ENCODE data around the gene EMC6.
A peak's percentile ranks its signal among the peaks of the same experiment; 100 is the strongest.
"Not testable (repeated sequence)": the region's sequence is repeated elsewhere in the genome, so short reads cannot be mapped to it uniquely, and the experiment has no call there.

EMC6 gene

DNA sequence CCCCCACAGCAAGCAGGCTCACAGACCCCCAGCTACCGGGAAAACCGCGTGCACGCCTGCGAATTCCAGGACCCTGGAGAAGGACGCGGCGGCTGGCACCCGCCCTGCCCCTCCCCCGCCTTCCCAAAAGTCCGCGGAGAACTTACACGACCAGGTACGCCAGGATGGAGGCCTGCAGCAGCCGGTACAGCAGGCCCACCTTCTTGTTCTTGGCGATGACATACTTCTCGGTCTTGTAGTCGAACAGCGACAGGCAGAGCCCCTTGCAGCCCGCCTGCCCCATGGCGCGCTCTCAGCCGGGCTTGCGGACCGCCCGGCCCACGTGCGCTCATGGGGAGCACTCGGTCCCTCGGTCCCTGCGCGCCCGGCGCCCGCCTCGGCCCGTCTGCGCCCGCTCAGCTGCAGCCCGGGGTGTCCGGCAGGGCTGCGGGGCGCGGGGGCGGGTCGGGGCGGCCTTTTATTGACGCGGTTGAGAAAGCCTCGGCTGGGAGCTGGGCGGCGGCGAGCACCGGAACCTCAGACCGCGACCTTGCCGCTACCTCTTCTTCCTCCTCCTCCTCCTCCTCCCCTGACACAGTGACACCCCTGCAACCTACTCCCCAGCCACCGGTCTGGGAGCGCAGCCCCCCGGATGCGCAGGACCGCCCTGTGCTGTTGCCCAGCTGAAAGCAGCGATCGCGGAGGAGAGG lies 27.3 kb downstream of the EMC6 start, which contains the start of gene P2RX5:
P2RX5 (minus strand) TSS at position 433 of the 689 bp plus-strand sequence; CDS start at position 283, 150 bp downstream.
- Histone ChIP-seq H3K9me3 (no peaks in the 10 kb centered on the region), H3K27ac (peak within 1 kb of the TSS; percentile 29), H3K4me3 (ENCODE audit: low read depth in 1 of 2, low read length in 1 of 2) (peak within 1 kb of the TSS; percentile 61 to 68), H3K4me1 (ENCODE audit: control insufficient read depth in 1 of 2, insufficient read depth in 1 of 2, low read depth in 1 of 2, low read length in 1 of 2) (peaks cover 14 to 17% of the 10 kb centered on the region in 2 experiments), H3K27me3 (peaks cover 62% of the 10 kb centered on the region), H3K36me3 (no peaks in the 10 kb centered on the region)
- TF ChIP-seq, protein P1, sequence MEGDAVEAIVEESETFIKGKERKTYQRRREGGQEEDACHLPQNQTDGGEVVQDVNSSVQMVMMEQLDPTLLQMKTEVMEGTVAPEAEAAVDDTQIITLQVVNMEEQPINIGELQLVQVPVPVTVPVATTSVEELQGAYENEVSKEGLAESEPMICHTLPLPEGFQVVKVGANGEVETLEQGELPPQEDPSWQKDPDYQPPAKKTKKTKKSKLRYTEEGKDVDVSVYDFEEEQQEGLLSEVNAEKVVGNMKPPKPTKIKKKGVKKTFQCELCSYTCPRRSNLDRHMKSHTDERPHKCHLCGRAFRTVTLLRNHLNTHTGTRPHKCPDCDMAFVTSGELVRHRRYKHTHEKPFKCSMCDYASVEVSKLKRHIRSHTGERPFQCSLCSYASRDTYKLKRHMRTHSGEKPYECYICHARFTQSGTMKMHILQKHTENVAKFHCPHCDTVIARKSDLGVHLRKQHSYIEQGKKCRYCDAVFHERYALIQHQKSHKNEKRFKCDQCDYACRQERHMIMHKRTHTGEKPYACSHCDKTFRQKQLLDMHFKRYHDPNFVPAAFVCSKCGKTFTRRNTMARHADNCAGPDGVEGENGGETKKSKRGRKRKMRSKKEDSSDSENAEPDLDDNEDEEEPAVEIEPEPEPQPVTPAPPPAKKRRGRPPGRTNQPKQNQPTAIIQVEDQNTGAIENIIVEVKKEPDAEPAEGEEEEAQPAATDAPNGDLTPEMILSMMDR (IDR thresholded peaks at IDR 0.05) = no peak

GRCh38 chr17:3697103-3697476 lies 28.5 kb downstream of the EMC6 start:
- no peak overlapping the region for H3K27ac ChIP-seq
- no peak overlapping the region for H3K4me3 ChIP-seq (ENCODE audit: low read depth in 1 of 2, low read length in 1 of 2)
- H3K36me3 ChIP-seq = no peaks in the 10 kb centered on the region
- peaks cover 62% of the 10 kb centered on the region for H3K27me3 ChIP-seq
- H3K4me1 ChIP-seq (ENCODE audit: control insufficient read depth in 1 of 2, insufficient read depth in 1 of 2, low read depth in 1 of 2, low read length in 1 of 2) = peaks cover 14 to 17% of the 10 kb centered on the region in 2 experiments
- TF ChIP-seq, protein P1 (IDR thresholded peaks at IDR 0.05) = no peak
- no peaks in the 10 kb centered on the region for H3K9me3 ChIP-seq

- H3K27me3 ChIP-seq = peaks cover 52% of the 10 kb centered on the region
- H3K4me3 ChIP-seq (ENCODE audit: low read depth in 1 of 2, low read length in 1 of 2) = no peak overlapping the region
- TF ChIP-seq, protein P1 (IDR thresholded peaks at IDR 0.05) = no peak
- no peak overlapping the region for H3K27ac ChIP-seq
- H3K36me3 ChIP-seq = no peaks in the 10 kb centered on the region
- H3K9me3 ChIP-seq = no peaks in the 10 kb centered on the region
- H3K4me1 ChIP-seq (ENCODE audit: control insufficient read depth in 1 of 2, insufficient read depth in 1 of 2, low read depth in 1 of 2, low read length in 1 of 2) = peaks cover 14 to 17% of the 10 kb centered on the region in 2 experiments
Observed at GRCh38 chr17:3698139-3698538, 29.5 kb downstream of the EMC6 start.

DNA sequence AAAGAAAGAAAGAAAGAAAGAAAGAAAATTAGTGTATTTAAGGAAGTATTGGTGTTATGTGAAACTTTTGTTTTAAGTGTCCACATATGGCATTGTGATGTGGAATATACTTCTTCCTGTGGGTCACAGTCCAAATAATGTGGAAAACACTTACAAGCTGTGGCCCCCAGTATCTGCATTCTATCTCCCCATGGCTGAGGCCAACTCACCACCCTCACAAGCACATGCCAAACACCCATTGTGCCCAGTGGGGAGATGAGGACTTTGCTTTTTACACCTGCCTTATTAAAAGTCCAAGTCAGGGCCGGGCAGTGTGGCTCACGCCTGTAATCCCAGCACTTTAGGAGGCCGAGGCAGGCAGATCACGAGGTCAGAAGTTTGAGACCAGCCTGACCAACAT lies 31.3 kb downstream of the EMC6 start:
- Histone ChIP-seq H3K36me3 (no peaks in the 10 kb centered on the region), H3K27me3 (peaks cover 34% of the 10 kb centered on the region), H3K27ac (no peak overlapping the region), H3K4me3 (ENCODE audit: low read depth in 1 of 2, low read length in 1 of 2) (no peak overlapping the region), H3K4me1 (ENCODE audit: control insufficient read depth in 1 of 2, insufficient read depth in 1 of 2, low read depth in 1 of 2, low read length in 1 of 2) (peaks cover 14 to 17% of the 10 kb centered on the region in 2 experiments), H3K9me3 (no peaks in the 10 kb centered on the region)
- TF ChIP-seq, protein P1 (IDR thresholded peaks at IDR 0.05) = no peak

GRCh38 chr17:3702041-3702539 lies 33.5 kb downstream of the EMC6 start:
- not testable (repeated sequence) for H3K9me3 ChIP-seq; H3K4me1 ChIP-seq (ENCODE audit: control insufficient read depth in 1 of 2, insufficient read depth in 1 of 2, low read depth in 1 of 2, low read length in 1 of 2); H3K27ac ChIP-seq; H3K36me3 ChIP-seq; H3K4me3 ChIP-seq (ENCODE audit: low read depth in 1 of 2, low read length in 1 of 2)
- H3K27me3 ChIP-seq = peaks cover 15% of the 10 kb centered on the region

DNA sequence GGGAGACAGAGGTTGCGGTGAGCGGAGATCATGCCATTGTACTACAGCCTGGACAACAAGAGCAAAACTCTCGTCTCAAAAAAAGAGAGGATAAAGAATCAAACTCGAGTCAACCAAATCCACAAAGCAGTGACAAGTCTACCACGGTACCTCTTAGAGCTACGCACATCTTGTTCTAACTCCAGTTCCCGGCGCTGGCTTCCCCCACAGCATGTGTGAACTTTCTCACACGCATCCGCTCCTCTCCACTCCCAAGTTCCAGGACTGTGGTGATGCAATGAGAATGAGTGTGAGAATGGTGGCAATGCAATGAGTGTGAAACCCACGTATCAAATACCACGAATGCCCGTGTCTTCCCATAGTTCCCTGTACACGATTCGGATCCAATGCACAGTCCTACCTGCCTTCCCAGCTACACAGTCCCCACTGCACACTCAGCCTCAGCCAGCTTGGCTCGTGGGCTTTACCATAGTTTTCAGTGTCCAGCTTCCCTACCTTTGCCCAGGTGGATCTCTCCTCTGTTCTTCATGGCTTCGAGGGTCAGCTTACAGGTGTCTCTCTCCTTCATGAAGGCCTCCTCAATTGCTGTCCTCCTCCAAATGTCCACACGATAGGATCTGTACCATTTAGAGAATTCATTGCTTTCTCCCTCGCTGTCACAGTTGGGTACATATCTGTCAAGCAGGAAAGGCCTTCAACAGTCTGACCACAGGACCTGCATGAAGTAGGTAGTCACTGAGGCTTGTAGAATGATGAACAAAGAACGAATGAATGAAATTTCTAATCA lies 36.5 kb downstream of the EMC6 start:
- TF ChIP-seq, protein P1 (IDR thresholded peaks at IDR 0.05) = no peak
- Histone ChIP-seq H3K27me3 (no peaks in the 10 kb centered on the region), H3K36me3 (no peaks in the 10 kb centered on the region)

DNA sequence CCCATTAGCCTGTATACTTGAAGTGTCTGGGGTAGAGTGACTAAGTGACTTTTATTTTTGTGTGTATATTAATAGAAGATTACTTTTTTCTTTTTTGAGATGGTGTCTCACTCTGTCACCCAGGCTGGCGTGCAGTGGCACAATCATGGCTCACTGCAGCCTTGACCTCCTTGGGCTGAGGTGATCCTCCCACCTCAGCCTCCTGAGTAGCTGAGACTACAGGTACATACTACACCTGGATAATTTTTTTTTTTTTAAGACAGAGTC lies 37.0 kb downstream of the EMC6 start:
- H3K9me3 ChIP-seq; H3K36me3 ChIP-seq; H3K27me3 ChIP-seq; H3K4me3 ChIP-seq (ENCODE audit: low read depth in 1 of 2, low read length in 1 of 2); H3K27ac ChIP-seq; H3K4me1 ChIP-seq (ENCODE audit: control insufficient read depth in 1 of 2, insufficient read depth in 1 of 2, low read depth in 1 of 2, low read length in 1 of 2): not testable (repeated sequence)

More for the DNA sequence above, 36.5 kb downstream of the EMC6 start:
- Histone ChIP-seq H3K4me3 (ENCODE audit: low read depth in 1 of 2, low read length in 1 of 2) (no peak overlapping the region), H3K27ac (no peak overlapping the region), H3K4me1 (ENCODE audit: control insufficient read depth in 1 of 2, insufficient read depth in 1 of 2, low read depth in 1 of 2, low read length in 1 of 2) (no peaks in the 10 kb centered on the region), H3K9me3 (no peaks in the 10 kb centered on the region)

Data from neutrophil (primary cell).